GM12878 (cell line): ENCODE measurements around the gene PTPN18. TPM values are rescaled to one million over a fixed set of nuclear protein-coding genes. Genes with fewer than 3 reads are reported as not detected.

ENCODE experiments used
- ATAC-seq: fragments of 200-7000 bp; cut with Tn5 transposase; 3 replicates; pipeline ENCODE4 v1.9.1; 2020; ENCODE audit warnings: mild to moderate bottlenecking, moderate library complexity
- BruUV-seq: library from RNA; stranded (reverse); fragments of 400-500 nt; replicated peaks from 2 replicates; lab custom pipeline; 2021; lab: Mats Ljungman, UMichigan
- CTCF ChIA-PET: fragments of 300-600 bp; sonication (Branson Sonifier 250); formaldehyde crosslinking; extraction: SDS; loops from one replicate; lab custom pipeline; 2021; ENCODE audit warnings: inconsistent platforms; lab: Yijun Ruan, JAX
- POLR2A ChIA-PET: fragments of 350-600 bp; formaldehyde crosslinking; extraction: SDS; loops from one replicate; lab custom pipeline; 2021; ENCODE audit warnings: inconsistent platforms; lab: Charles Lee
- RAD21 ChIA-PET: fragments of 300-600 bp; sonication (Branson Sonifier 250); formaldehyde crosslinking; loops from one replicate; lab custom pipeline; 2023; ENCODE audit warnings: antibody characterized with exemption; ENCODE audit not compliant: unreplicated experiment; lab: Charles Lee
- SMC1A ChIA-PET: fragments of 300-600 bp; sonication (Branson Sonifier 250); formaldehyde crosslinking; loops from one replicate; lab custom pipeline; 2023; ENCODE audit not compliant: unreplicated experiment, uncharacterized antibody; lab: Charles Lee
- DNase-seq: peaks from one replicate; pipeline ENCODE4 v3.0.0-alpha.2; 2011; ENCODE audit warnings: low read depth, low spot score
- FAIRE-seq: peaks from 3 replicates; lab custom pipeline; 2011; peaks lifted over from hg19 to GRCh38; lab: Jason Lieb, UNC
- H2AFZ ChIP-seq: 2 replicates; pipeline ENCODE4 v1.6.0; 2011; ENCODE audit warnings: low read depth, low read length, control low read depth; ENCODE audit not compliant: control insufficient read depth
- H3K27ac ChIP-seq: 2 replicates; pipeline ENCODE4 v1.5.1; 2011; ENCODE audit warnings: control low read depth; ENCODE audit not compliant: control insufficient read depth, insufficient read depth
- H3K27me3 ChIP-seq, 2 experiments: replicated peaks in 1 of 2; 2 replicates each; pipeline versions ENCODE4 v1.6.0 to v1.6.1; 2011; ENCODE audit warnings: low read length in 1 of 2; ENCODE audit not compliant: control insufficient read depth in 2 of 2, insufficient read depth in 2 of 2
- H3K36me3 ChIP-seq, 2 experiments: 2 replicates each; pipeline ENCODE4 v1.5.1; 2011; ENCODE audit warnings: low read length in 1 of 2; ENCODE audit not compliant: control insufficient read depth in 2 of 2, insufficient read depth in 2 of 2
- H3K4me1 ChIP-seq: 2 replicates; pipeline ENCODE4 v1.6.1; 2011; ENCODE audit warnings: mild to moderate bottlenecking, low read length, moderate library complexity, mixed read lengths; ENCODE audit not compliant: control insufficient read depth, insufficient read depth
- H3K4me2 ChIP-seq: 2 replicates; pipeline ENCODE4 v1.6.0; 2011; ENCODE audit warnings: control low read depth; ENCODE audit not compliant: control insufficient read depth, insufficient read depth
- H3K4me3 ChIP-seq: fragments of 200-600 bp; sonication (generic); 2 replicates; pipeline ENCODE4 v1.5.1; 2016
- H3K79me2 ChIP-seq: 2 replicates; pipeline ENCODE4 v1.6.0; 2011; ENCODE audit warnings: low read length; ENCODE audit not compliant: control insufficient read depth, insufficient read depth
- H3K9ac ChIP-seq: 2 replicates; pipeline ENCODE4 v1.8.0; 2011; ENCODE audit warnings: low read length, control low read depth, mixed read lengths; ENCODE audit not compliant: control insufficient read depth, insufficient read depth
- H3K9me3 ChIP-seq: replicated peaks from 3 replicates; pipeline ENCODE4 v1.5.1; 2011; ENCODE audit warnings: mild to moderate bottlenecking, low read length; ENCODE audit not compliant: control insufficient read depth, insufficient read depth
- H4K20me1 ChIP-seq: 2 replicates; pipeline ENCODE4 v1.6.0; 2011; ENCODE audit not compliant: control insufficient read depth, insufficient read depth
- CREB1 ChIP-seq: IDR thresholded peaks from 2 replicates; pipeline ENCODE4 v1.6.1; 2012; ENCODE audit warnings: low read depth, mild to moderate bottlenecking, inconsistent platforms
- CREM ChIP-seq: IDR thresholded peaks from 2 replicates; pipeline ENCODE4 v1.6.1; 2014; ENCODE audit warnings: antibody characterized with exemption, low read depth
- FOXK2 ChIP-seq: fragments of 450-650 bp; IDR thresholded peaks from 2 replicates; pipeline ENCODE4 v1.6.1; 2017; ENCODE audit warnings: mild to moderate bottlenecking, moderate library complexity
- IKZF2 ChIP-seq, 2 experiments: fragments of 450-650 bp; IDR thresholded peaks; 2 replicates each; pipeline ENCODE4 v1.6.1; 2017; ENCODE audit warnings: mild to moderate bottlenecking in 2 of 2, moderate library complexity in 2 of 2
- JUNB ChIP-seq: IDR thresholded peaks from 2 replicates; pipeline ENCODE4 v1.6.1; 2016; ENCODE audit warnings: antibody characterized with exemption, mild to moderate bottlenecking
- MYB ChIP-seq: fragments of 150-350 bp; IDR thresholded peaks from 2 replicates; pipeline ENCODE4 v1.6.1; 2014; ENCODE audit warnings: mild to moderate bottlenecking, low read depth, low read length, borderline replicate concordance
- RAD51 ChIP-seq: fragments of 450-650 bp; IDR thresholded peaks from 2 replicates; pipeline ENCODE4 v1.6.1; 2016; ENCODE audit warnings: moderate library complexity, mild to moderate bottlenecking, inconsistent platforms
- SMAD1 ChIP-seq: fragments of 450-650 bp; IDR thresholded peaks from 2 replicates; pipeline ENCODE4 v1.6.1; 2018; ENCODE audit warnings: mild to moderate bottlenecking, low read depth; ENCODE audit not compliant: partially characterized antibody
- SMARCA5 ChIP-seq: fragments of 450-650 bp; IDR thresholded peaks from 2 replicates; pipeline ENCODE4 v1.6.1; 2017; ENCODE audit warnings: mild to moderate bottlenecking
- TCF3 ChIP-seq: IDR thresholded peaks from 2 replicates; pipeline ENCODE4 v1.6.1; 2012; ENCODE audit warnings: low read depth, mild to moderate bottlenecking, low read length, borderline replicate concordance; ENCODE audit not compliant: insufficient read depth
- WGBS: methylation state at CpG from one replicate; pipeline ENCODE4 v1.1.6; 2016; ENCODE audit warnings: low lambda C conversion rate; ENCODE audit not compliant: insufficient replicate concordance, insufficient coverage; ENCODE audit errors: missing lambda C conversion rate; 5-methylcytosine and 5-hydroxymethylcytosine counted together
- in situ Hi-C: fragments of 300-500 bp; cut with MboI; formaldehyde crosslinking; loops from 9 replicates; pipeline ENCODE4 v1.14.3; 2018; ENCODE audit warnings: mixed read lengths
- intact Hi-C: fragments of 100-400 bp; cut with micrococcal nuclease; formaldehyde crosslinking; loops from one replicate; pipeline ENCODE4 v1.14.2; 2022; ENCODE audit not compliant: unreplicated experiment
- polyA plus RNA-seq, 11 experiments: library from polyadenylated mRNA; depleted of rRNA in 4 of 11; unstranded in 6 of 11; stranded (reverse) in 5 of 11; fragments of >200 nt; fragmentation: Nextera tagmentation in 4 of 11; fragmentation: Illumina TruSeq in 1 of 11; extraction: Ambion mirVana in 4 of 11; extraction: Trizol in 1 of 11; gene quantifications; 1 replicate in 1 of 11; 2 replicates in 10 of 11; pipeline versions ENCODE4 v1.2.1 to v1.2.3, GENCODE V29; 2011 to 2016; ENCODE audit warnings: inconsistent platforms in 2 of 11, missing spikeins in 2 of 11, low read depth in 1 of 11
- total RNA-seq, 4 experiments: library from RNA; depleted of rRNA in 3 of 4; stranded (reverse); fragments of >200 nt in 3 of 4; fragmentation: Illumina TruSeq in 1 of 4; extraction: Trizol in 1 of 4; gene quantifications; 2 replicates each; pipeline versions ENCODE4 v1.2.1 to v1.2.3, GENCODE V29; 2013 to 2021
- TF ChIP-seq, protein P1 (sequence below): fragments of 450-650 bp; IDR thresholded peaks from 2 replicates; pipeline ENCODE4 v1.6.1; 2017; ENCODE audit warnings: borderline replicate concordance
- TF ChIP-seq, protein P2 (sequence below): fragments of 450-650 bp; IDR thresholded peaks from 2 replicates; pipeline ENCODE4 v1.6.1; 2016; ENCODE audit warnings: mild to moderate bottlenecking
- TF ChIP-seq, protein P3 (sequence below): fragments of 450-650 bp; IDR thresholded peaks from 2 replicates; pipeline ENCODE4 v1.6.1; 2017; ENCODE audit warnings: antibody characterized with exemption, mild to moderate bottlenecking, moderate library complexity

The PTPN18 gene
- total and polyA plus RNA-seq, 10 of the 15 experiments (the other 5 are each of a cell fraction or from before 2014, with no cell fraction given): 14.8 to 89.9 (median 43.4) TPM

DNA sequence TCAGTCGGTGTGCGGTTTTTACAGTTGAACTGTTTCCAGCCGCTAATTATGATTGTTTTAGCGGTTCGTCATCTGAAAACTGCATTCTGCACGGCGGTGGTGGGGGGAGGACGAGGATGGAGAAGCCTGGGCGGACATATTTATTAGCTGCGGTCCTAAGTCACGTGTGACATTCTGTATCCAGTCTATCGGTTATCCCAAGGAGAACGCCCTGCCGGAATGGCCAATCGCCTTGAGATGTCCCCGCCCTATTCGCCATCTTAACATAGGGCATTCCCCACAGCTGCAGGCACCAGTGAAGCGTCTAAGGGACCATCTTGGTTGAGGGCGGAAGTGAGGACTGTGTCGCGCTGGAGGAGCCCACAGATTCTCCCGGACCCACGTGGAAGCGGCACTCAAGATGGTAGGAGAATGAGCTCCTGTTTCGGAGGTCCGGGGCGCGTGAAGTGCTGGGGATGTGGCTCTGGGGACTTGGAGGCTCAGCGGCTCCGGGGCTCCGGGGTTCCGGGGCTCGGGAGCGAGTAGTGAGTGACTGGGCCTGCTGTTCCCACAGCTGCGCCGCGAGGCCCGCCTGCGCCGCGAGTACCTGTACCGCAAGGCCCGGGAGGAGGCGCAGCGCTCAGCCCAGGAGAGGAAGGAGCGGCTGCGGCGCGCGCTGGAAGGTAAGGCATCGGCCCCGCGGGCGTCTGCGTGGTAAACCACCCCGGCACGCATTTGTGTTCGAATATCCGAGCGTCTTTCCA lies 13.2 kb upstream of the PTPN18 start, which contains the start of gene IMP4 (continued):
- TF ChIP-seq, protein P1, sequence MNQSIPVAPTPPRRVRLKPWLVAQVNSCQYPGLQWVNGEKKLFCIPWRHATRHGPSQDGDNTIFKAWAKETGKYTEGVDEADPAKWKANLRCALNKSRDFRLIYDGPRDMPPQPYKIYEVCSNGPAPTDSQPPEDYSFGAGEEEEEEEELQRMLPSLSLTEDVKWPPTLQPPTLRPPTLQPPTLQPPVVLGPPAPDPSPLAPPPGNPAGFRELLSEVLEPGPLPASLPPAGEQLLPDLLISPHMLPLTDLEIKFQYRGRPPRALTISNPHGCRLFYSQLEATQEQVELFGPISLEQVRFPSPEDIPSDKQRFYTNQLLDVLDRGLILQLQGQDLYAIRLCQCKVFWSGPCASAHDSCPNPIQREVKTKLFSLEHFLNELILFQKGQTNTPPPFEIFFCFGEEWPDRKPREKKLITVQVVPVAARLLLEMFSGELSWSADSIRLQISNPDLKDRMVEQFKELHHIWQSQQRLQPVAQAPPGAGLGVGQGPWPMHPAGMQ: no peak
- no peak for TF ChIP-seq SMARCA5
- no peak for TF ChIP-seq JUNB
- TF ChIP-seq CREB1: peak; percentile 79
- TF ChIP-seq, protein P2, sequence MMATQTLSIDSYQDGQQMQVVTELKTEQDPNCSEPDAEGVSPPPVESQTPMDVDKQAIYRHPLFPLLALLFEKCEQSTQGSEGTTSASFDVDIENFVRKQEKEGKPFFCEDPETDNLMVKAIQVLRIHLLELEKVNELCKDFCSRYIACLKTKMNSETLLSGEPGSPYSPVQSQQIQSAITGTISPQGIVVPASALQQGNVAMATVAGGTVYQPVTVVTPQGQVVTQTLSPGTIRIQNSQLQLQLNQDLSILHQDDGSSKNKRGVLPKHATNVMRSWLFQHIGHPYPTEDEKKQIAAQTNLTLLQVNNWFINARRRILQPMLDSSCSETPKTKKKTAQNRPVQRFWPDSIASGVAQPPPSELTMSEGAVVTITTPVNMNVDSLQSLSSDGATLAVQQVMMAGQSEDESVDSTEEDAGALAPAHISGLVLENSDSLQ: peak; percentile 62
- TF ChIP-seq MYB: 0 out of 2 replicates have a peak, but pooled peaks have one; percentile 20

DNA sequence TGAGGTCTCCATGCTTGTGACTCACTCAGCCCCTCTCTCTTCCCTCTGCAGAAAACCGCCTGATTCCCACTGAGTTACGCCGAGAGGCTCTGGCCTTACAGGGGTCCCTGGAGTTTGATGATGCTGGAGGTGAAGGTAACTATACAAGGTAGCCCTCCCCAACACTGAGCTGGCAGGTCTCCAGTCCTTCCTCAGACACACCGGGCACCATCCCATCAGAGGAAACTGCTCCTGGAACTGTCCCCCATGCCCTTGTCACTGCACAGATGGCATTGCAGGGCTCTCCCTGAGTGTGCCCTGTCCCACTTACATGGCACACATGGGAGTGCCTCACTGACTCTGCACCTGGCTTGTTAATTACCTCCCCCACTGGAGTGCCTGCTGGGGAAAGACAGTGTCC lies 11.3 kb upstream of the PTPN18 start:
- no peak for FAIRE-seq
- H4K20me1 ChIP-seq: no peaks in the 10 kb centered on the region
- SMC1A ChIA-PET: no interaction called here
- BruUV-seq: no TSS peak
- peaks cover 19 to 22% of the 10 kb centered on the region in 2 experiments for H3K36me3 ChIP-seq
- H2AFZ ChIP-seq: no peak overlapping the region
- 100% methylated on average over 4 of the region's 4 CpGs for WGBS
- RAD21 ChIA-PET: interaction anchor here (5.0 kb wide), 1 partner anchor 29 kb away, joined by 34 read pairs; no protein-coding TSS in a partner anchor
- in situ Hi-C loops (loop anchor here (25.0 kb wide), 1 partner anchor 1468 kb away; no protein-coding TSS in a partner anchor), intact Hi-C loops (loop anchor here (10.0 kb wide), 1 partner anchor 760 kb away; the partner anchor contains the start of gene PLEKHB2)
- peak overlapping the region; percentile 67 for H3K4me3 ChIP-seq
- peaks cover 23% of the 10 kb centered on the region for H3K4me1 ChIP-seq
- ATAC-seq: no peak
- peaks cover 26% of the 10 kb centered on the region for H3K79me2 ChIP-seq
- no peaks in the 10 kb centered on the region for H3K9me3 ChIP-seq
- CTCF ChIA-PET: interaction anchor here (1.0 kb wide), 1 partner anchor 28 kb away, joined by 7 read pairs; no protein-coding TSS in a partner anchor
- no peak for DNase-seq
- no peak overlapping the region for H3K27ac ChIP-seq
- H3K9ac ChIP-seq: no peak overlapping the region
- H3K4me2 ChIP-seq: no peak overlapping the region
- POLR2A ChIA-PET: interaction anchor here (1.3 kb wide), 1 partner anchor 28 kb away, joined by 3 read pairs; no protein-coding TSS in a partner anchor
- no peaks in the 10 kb centered on the region for H3K27me3 ChIP-seq
- TF ChIP-seq CREM (no peak), IKZF2 (IDR thresholded peaks at IDR 0.05) (no peak), RAD51 (no peak), FOXK2 (no peak), TCF3 (no peak), SMAD1 (no peak)
- TF ChIP-seq, protein P1: no peak
- TF ChIP-seq, protein P3, sequence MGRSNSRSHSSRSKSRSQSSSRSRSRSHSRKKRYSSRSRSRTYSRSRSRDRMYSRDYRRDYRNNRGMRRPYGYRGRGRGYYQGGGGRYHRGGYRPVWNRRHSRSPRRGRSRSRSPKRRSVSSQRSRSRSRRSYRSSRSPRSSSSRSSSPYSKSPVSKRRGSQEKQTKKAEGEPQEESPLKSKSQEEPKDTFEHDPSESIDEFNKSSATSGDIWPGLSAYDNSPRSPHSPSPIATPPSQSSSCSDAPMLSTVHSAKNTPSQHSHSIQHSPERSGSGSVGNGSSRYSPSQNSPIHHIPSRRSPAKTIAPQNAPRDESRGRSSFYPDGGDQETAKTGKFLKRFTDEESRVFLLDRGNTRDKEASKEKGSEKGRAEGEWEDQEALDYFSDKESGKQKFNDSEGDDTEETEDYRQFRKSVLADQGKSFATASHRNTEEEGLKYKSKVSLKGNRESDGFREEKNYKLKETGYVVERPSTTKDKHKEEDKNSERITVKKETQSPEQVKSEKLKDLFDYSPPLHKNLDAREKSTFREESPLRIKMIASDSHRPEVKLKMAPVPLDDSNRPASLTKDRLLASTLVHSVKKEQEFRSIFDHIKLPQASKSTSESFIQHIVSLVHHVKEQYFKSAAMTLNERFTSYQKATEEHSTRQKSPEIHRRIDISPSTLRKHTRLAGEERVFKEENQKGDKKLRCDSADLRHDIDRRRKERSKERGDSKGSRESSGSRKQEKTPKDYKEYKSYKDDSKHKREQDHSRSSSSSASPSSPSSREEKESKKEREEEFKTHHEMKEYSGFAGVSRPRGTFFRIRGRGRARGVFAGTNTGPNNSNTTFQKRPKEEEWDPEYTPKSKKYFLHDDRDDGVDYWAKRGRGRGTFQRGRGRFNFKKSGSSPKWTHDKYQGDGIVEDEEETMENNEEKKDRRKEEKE: no peak
